ENCODE results near the gene ACTR5.
A peak's percentile ranks its signal among the peaks of the same experiment; 100 is the strongest.

ACTR5 gene

DNA sequence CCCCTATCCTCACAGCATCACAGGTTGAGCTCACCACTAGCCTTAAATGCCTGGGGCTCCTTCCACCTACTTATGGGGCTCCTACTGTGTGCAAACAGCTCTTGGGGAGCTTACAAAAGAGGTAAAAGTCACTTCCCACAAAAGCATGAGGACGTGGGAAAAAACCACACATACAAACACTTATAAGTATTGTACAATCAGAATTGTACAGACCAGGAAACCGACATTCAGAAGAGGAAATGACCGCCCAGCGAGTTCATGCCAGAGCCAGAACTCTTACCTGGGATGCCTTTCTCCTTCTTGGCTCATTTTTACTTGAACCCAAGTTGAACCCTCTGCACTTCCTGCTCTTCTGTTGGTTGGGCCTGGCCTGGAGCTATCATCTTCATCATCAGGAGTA lies 50.9 kb downstream of the ACTR5 start:
- no peaks in the 10 kb centered on the region for H3K27me3 ChIP-seq (replicated peaks; ENCODE audit: control insufficient read depth, insufficient read depth, low read length, poor library complexity, severe bottlenecking)
- no peak for DNase-seq
- peaks cover 12% of the 10 kb centered on the region for H3K4me1 ChIP-seq (ENCODE audit: control insufficient read depth, insufficient read depth, low read length, poor library complexity, severe bottlenecking)
- H3K9me3 ChIP-seq (ENCODE audit: control insufficient read depth, low read length), result no peaks in the 10 kb centered on the region
- no peaks in the 10 kb centered on the region for H3K36me3 ChIP-seq (ENCODE audit: control insufficient read depth, insufficient read depth, low read length)
- no peak overlapping the region for H3K4me3 ChIP-seq (ENCODE audit: insufficient read depth, low read depth, low read length, poor library complexity, severe bottlenecking)
- no peak overlapping the region for H3K27ac ChIP-seq (ENCODE audit: insufficient read depth, low read length, poor library complexity, severe bottlenecking)

GRCh38 chr20:38800882-38801281 lies 52.6 kb downstream of the ACTR5 start:
- Histone ChIP-seq H3K27ac (ENCODE audit: insufficient read depth, low read length, poor library complexity, severe bottlenecking) (no peak overlapping the region), H3K9me3 (ENCODE audit: control insufficient read depth, low read length) (no peaks in the 10 kb centered on the region), H3K4me3 (ENCODE audit: insufficient read depth, low read depth, low read length, poor library complexity, severe bottlenecking) (no peak overlapping the region), H3K27me3 (replicated peaks; ENCODE audit: control insufficient read depth, insufficient read depth, low read length, poor library complexity, severe bottlenecking) (no peaks in the 10 kb centered on the region), H3K4me1 (ENCODE audit: control insufficient read depth, insufficient read depth, low read length, poor library complexity, severe bottlenecking) (peaks cover 24% of the 10 kb centered on the region), H3K36me3 (ENCODE audit: control insufficient read depth, insufficient read depth, low read length) (no peaks in the 10 kb centered on the region)
- no peak for DNase-seq

GRCh38 chr20:38804221-38804620 lies 56.0 kb downstream of the ACTR5 start:
- Histone ChIP-seq H3K27ac (ENCODE audit: insufficient read depth, low read length, poor library complexity, severe bottlenecking) (peak overlapping the region; percentile 99), H3K36me3 (ENCODE audit: control insufficient read depth, insufficient read depth, low read length) (no peaks in the 10 kb centered on the region), H3K27me3 (replicated peaks; ENCODE audit: control insufficient read depth, insufficient read depth, low read length, poor library complexity, severe bottlenecking) (no peaks in the 10 kb centered on the region), H3K9me3 (ENCODE audit: control insufficient read depth, low read length) (no peaks in the 10 kb centered on the region), H3K4me1 (ENCODE audit: control insufficient read depth, insufficient read depth, low read length, poor library complexity, severe bottlenecking) (peaks cover 46% of the 10 kb centered on the region), H3K4me3 (ENCODE audit: insufficient read depth, low read depth, low read length, poor library complexity, severe bottlenecking) (no peak overlapping the region)
- no peak for DNase-seq

- Histone ChIP-seq H3K9me3 (ENCODE audit: control insufficient read depth, low read length) (no peaks in the 10 kb centered on the region), H3K27ac (ENCODE audit: insufficient read depth, low read length, poor library complexity, severe bottlenecking) (peak overlapping the region; percentile 99), H3K27me3 (replicated peaks; ENCODE audit: control insufficient read depth, insufficient read depth, low read length, poor library complexity, severe bottlenecking) (no peaks in the 10 kb centered on the region), H3K4me1 (ENCODE audit: control insufficient read depth, insufficient read depth, low read length, poor library complexity, severe bottlenecking) (peaks cover 44% of the 10 kb centered on the region), H3K36me3 (ENCODE audit: control insufficient read depth, insufficient read depth, low read length) (no peaks in the 10 kb centered on the region), H3K4me3 (ENCODE audit: insufficient read depth, low read depth, low read length, poor library complexity, severe bottlenecking) (peak overlapping the region; percentile 87)
- DNase-seq, result peak; percentile 73 to 78 (median 76)
Observed at GRCh38 chr20:38804682-38805501, 56.6 kb downstream of the ACTR5 start.

- peak; percentile 58 to 64 (median 63) for DNase-seq
- Histone ChIP-seq H3K27me3 (replicated peaks; ENCODE audit: control insufficient read depth, insufficient read depth, low read length, poor library complexity, severe bottlenecking) (no peaks in the 10 kb centered on the region), H3K4me3 (ENCODE audit: insufficient read depth, low read depth, low read length, poor library complexity, severe bottlenecking) (peak within 1 kb of the TSS; percentile 87)
Observed at GRCh38 chr20:38805502-38805957, 57.3 kb downstream of the ACTR5 start, which contains the start of gene PPP1R16B. Gene PPP1R16B, plus strand, starts transcription at chr20:38805697. Its CDS starts 30,229 bp downstream, at chr20:38835926.

GRCh38 chr20:38805958-38806854 lies 57.9 kb downstream of the ACTR5 start:
- Histone ChIP-seq H3K9me3 (ENCODE audit: control insufficient read depth, low read length) (no peaks in the 10 kb centered on the region), H3K27me3 (replicated peaks; ENCODE audit: control insufficient read depth, insufficient read depth, low read length, poor library complexity, severe bottlenecking) (no peaks in the 10 kb centered on the region), H3K36me3 (ENCODE audit: control insufficient read depth, insufficient read depth, low read length) (peaks cover 11% of the 10 kb centered on the region), H3K27ac (ENCODE audit: insufficient read depth, low read length, poor library complexity, severe bottlenecking) (peak overlapping the region; percentile 99), H3K4me3 (ENCODE audit: insufficient read depth, low read depth, low read length, poor library complexity, severe bottlenecking) (peak overlapping the region; percentile 87), H3K4me1 (ENCODE audit: control insufficient read depth, insufficient read depth, low read length, poor library complexity, severe bottlenecking) (peaks cover 45% of the 10 kb centered on the region)
- peak; percentile 27 to 41 (median 31) for DNase-seq

More at GRCh38 chr20:38805502-38805957, 57.3 kb downstream of the ACTR5 start, which contains the start of gene PPP1R16B:
- Histone ChIP-seq H3K4me1 (ENCODE audit: control insufficient read depth, insufficient read depth, low read length, poor library complexity, severe bottlenecking) (peaks cover 44% of the 10 kb centered on the region), H3K36me3 (ENCODE audit: control insufficient read depth, insufficient read depth, low read length) (peaks cover 4% of the 10 kb centered on the region), H3K9me3 (ENCODE audit: control insufficient read depth, low read length) (no peaks in the 10 kb centered on the region), H3K27ac (ENCODE audit: insufficient read depth, low read length, poor library complexity, severe bottlenecking) (peak within 1 kb of the TSS; percentile 99)

DNA sequence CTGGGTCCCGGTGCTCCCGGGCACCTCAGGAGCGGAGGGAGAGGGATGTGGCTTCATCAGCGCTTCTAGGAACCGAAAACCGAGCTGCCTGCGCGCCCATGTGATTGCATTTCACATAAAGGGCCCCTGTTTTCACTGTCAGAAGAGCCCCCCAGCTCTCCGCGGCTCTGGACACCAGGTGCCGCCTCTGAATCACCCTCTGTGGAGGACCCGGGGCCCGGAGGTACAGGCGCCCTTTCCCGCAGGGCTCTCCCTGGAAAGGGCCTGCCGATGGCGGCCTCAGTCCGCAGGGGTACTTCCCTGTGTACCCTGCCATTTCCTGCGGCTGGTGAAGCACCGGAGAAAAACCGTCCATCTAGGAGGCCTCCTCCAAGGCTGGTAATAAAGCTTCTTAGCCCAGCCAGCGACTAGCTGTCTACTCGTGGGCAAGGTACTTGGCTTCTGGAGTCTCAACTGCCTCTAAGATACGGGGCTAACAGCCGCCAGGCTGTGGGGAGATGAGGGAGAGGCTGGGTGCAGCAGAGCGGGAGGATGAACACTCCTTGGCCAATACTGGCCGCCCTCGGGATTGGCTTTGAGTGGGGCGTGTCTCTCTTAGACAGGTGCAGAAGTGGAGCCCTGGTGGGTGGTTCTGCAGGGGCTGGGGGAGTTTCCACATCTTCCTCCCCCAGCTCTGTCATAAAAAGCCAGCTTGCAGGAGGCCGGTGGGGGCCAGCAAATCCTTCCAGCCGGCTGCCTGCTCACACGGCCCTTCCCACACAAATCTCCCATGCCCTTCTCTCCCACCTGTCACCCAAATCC lies 58.8 kb downstream of the ACTR5 start:
- no peaks in the 10 kb centered on the region for H3K27me3 ChIP-seq (replicated peaks; ENCODE audit: control insufficient read depth, insufficient read depth, low read length, poor library complexity, severe bottlenecking)
- H3K4me1 ChIP-seq (ENCODE audit: control insufficient read depth, insufficient read depth, low read length, poor library complexity, severe bottlenecking), result peaks cover 52% of the 10 kb centered on the region
- H3K36me3 ChIP-seq (ENCODE audit: control insufficient read depth, insufficient read depth, low read length), result peaks cover 15% of the 10 kb centered on the region
- H3K27ac ChIP-seq (ENCODE audit: insufficient read depth, low read length, poor library complexity, severe bottlenecking), result peak overlapping the region; percentile 99
- peak overlapping the region; percentile 87 for H3K4me3 ChIP-seq (ENCODE audit: insufficient read depth, low read depth, low read length, poor library complexity, severe bottlenecking)
- H3K9me3 ChIP-seq (ENCODE audit: control insufficient read depth, low read length), result no peaks in the 10 kb centered on the region
- peak; percentile 24 to 48 (median 29) for DNase-seq

DNA sequence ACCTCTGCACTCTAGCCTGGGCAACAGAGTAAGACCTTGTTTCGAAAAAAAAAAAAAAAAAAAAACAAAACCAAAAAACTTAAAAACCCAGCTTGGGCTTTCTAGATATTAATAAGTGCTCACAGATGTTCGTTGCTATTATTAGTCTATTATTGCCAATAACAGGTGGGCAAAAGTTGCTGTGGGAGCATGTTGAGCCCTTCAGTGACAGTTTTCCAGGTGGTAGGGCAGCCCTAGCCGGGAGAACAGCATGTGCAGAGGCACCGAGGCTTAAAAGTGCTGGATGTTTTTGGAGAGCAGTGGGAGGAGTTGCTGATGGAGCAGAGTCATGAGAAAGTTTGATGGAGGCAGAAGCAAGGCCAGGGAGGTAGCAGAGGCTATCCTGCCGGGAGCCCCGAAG lies 61.7 kb downstream of the ACTR5 start:
- H3K27ac ChIP-seq (ENCODE audit: insufficient read depth, low read length, poor library complexity, severe bottlenecking), result no peak overlapping the region
- DNase-seq, result no peak
- peaks cover 15% of the 10 kb centered on the region for H3K36me3 ChIP-seq (ENCODE audit: control insufficient read depth, insufficient read depth, low read length)
- peaks cover 44% of the 10 kb centered on the region for H3K4me1 ChIP-seq (ENCODE audit: control insufficient read depth, insufficient read depth, low read length, poor library complexity, severe bottlenecking)
- no peaks in the 10 kb centered on the region for H3K9me3 ChIP-seq (ENCODE audit: control insufficient read depth, low read length)
- H3K4me3 ChIP-seq (ENCODE audit: insufficient read depth, low read depth, low read length, poor library complexity, severe bottlenecking), result no peak overlapping the region
- H3K27me3 ChIP-seq (replicated peaks; ENCODE audit: control insufficient read depth, insufficient read depth, low read length, poor library complexity, severe bottlenecking), result no peaks in the 10 kb centered on the region

- peaks cover 15% of the 10 kb centered on the region for H3K36me3 ChIP-seq (ENCODE audit: control insufficient read depth, insufficient read depth, low read length)
- H3K27me3 ChIP-seq (replicated peaks; ENCODE audit: control insufficient read depth, insufficient read depth, low read length, poor library complexity, severe bottlenecking), result no peaks in the 10 kb centered on the region
- peaks cover 39% of the 10 kb centered on the region for H3K4me1 ChIP-seq (ENCODE audit: control insufficient read depth, insufficient read depth, low read length, poor library complexity, severe bottlenecking)
Observed at GRCh38 chr20:38810926-38811630, 62.8 kb downstream of the ACTR5 start.

More at GRCh38 chr20:38810926-38811630, 62.8 kb downstream of the ACTR5 start:
- no peak overlapping the region for H3K27ac ChIP-seq (ENCODE audit: insufficient read depth, low read length, poor library complexity, severe bottlenecking)
- DNase-seq, result no peak
- no peak overlapping the region for H3K4me3 ChIP-seq (ENCODE audit: insufficient read depth, low read depth, low read length, poor library complexity, severe bottlenecking)
- no peaks in the 10 kb centered on the region for H3K9me3 ChIP-seq (ENCODE audit: control insufficient read depth, low read length)

All from effector memory CD4-positive, alpha-beta T cell (primary cell).